ENCODE data around the gene BNIP5.

Gene BNIP5

GRCh38 chr6:36290668-36291620 lies 45.7 kb downstream of the BNIP5 start:
- no peak for DNase-seq

DNA sequence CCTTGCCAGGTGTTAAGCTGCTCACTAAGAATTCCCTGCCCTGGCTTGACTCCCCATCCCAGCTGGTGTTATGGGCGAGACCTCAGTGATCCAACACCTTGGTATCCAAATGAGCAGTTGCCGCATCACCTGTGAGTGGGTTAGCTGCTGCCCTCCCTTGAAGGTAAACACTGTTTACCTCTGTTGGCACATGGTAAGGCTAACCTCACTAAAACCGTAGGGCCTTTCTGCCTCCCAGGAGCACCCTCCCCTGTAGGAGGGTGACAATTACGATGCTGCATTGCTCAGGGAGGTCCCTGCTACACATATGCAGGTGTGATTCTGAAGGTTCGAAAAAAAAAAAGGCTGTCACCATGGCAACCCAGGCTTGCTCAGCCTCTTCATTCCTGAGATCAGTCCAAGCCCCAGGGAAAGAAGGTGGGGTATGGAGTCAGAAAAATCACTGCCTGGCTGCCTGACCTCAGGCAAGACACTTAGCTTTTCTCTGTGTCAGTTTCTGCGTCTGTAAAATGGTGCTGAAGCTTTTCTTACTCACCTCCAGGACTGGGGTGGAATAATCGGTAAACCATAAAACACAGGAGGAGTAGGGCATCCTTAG lies 47.3 kb downstream of the BNIP5 start:
- no peak for DNase-seq

DNA sequence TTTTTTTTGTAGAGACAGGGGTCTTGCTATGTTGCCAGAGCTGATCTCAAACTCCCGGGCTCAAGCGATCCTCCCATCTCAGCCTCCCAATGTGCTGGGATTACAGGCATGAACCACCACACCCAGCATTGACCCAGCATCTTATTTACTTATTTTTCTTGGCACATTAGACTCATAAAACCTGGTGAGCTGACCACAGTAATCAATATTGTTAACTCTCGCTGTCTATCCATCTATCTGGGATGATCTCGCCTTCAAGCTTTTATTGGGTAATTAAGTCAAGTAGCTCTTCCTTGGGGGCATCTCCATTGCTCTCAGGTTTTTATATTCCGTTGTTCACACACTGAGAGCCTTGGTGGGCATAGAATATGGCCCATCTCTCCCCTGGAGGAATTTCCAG lies 49.8 kb downstream of the BNIP5 start:
- DNase-seq = no peak

DNA sequence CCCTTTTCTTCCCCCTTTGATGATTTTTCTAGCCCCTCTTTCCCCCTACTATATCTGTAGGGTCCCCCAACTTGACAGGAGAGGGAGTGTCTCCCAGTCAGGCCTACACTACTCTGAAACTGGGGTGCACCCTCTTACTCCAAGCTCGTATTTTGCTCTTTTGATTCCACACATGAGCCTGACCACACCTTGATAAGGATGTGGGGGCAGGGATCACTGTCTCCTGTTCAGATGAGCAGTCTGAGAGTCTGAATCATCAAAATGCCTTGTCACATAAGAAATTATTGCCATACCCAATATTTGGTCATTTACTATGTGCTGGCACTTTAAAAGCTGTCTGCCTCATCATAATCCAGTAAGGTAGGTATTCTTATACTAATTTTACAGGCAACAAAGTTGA lies 50.9 kb downstream of the BNIP5 start:
- DNase-seq = no peak

DNA sequence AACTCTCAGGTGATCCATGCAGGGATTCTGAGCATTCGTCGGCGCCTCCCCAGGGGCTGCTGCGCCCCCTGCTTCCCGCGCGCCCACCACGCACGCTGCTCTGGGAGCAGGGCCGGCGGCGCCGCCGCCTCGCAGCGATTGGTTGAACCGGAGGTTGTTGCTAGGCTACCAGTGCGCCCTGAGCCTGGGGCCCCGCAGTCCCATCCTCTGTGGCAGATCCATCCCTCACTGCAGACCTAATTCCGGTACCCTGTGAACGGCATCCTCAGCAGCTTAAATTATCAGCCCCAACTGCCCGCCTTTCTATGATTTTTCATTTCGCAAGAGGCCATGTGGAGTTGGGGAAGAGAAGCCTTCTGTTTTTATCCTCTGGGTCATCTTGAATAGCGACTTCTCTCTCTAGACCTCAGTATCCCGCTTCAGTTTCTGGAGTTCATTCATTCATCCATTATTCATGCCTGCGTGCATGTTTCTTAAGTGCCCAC lies 51.5 kb downstream of the BNIP5 start:
- DNase-seq = no peak

DNA sequence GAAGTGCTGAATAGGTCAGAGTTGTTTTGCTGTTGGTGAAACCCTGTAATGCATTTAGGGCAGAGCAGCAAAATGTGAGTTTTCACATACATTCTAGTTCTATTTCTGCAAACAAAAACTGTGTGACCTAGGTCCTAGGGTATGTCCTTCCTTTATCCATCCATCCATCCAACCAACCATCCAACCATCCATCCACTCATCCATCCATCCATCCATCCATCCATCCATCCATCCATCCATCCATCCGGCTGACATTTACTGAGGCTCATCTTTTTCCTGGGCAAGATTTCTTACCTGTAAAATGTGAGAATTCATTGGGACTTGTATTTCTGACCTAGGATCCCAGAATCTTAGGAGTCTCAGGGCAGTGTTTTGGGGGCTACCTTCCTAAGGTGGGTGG lies 52.3 kb downstream of the BNIP5 start:
- no peak for DNase-seq

GRCh38 chr6:36283608-36284007 lies 53.1 kb downstream of the BNIP5 start:
- DNase-seq = no peak

DNA sequence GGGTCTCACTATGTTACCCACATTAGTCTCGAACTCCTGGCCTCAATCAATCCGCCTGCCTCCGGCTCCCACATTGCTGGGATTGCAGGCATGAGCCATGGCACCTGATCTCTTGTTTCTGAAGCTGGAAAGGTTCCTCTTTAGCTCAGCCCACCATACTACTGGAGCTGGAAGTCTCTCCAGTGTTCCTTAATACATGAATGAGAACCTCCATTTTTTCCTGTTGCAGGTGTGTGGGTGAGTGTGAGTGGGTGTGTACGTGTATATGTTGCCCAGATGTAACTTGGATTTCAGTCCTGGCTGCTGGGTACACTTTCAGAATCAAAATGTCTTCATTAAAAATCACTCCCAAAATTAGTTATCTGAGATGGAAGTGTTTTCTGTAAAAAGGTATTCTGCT lies 55.7 kb downstream of the BNIP5 start:
- DNase-seq = no peak

DNA sequence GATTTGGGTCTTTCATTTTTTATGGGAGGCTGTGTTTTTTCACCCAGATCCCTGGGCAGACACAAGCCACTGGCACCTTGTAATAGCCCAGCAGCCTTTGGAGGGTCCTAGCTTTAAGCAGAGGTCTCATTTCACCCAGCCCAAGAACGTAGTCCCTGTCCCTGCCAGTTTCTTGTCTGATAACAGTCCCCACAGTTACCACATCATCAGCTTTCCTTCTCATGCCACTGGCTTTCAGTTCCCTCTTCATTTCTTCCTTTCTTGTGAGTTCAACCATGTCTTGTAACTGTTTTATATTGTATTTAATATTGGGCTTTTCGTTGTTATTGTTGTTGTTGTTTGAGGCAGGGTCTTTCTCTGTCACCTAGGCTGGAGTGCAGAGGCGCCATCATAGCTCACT lies 56.2 kb downstream of the BNIP5 start:
- no peak for DNase-seq

DNA sequence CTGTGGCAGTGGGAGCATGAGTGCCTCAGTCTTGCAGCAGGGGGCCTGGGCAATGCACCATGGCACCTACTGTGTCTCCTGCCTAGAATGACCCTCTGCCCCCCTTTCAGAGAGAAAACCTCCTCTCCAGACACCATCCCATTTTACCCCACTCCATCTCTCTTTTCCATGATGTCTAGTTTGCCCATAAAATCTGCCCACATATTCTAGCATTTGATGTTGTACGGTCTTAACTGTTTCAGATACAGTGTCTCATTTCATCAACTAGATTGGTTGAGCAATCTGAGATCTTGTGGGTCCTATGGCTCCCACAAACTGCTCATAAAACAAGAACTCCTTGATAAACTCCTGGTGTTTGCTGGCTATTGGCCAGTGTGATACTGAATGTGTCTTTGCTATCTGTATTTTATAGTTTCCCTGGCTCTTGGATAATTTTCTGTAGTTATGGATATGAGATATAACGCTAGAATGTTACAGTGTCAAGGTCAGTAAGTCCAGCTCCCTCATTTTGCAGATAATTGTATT lies 58.7 kb downstream of the BNIP5 start:
- no peak for DNase-seq

GRCh38 chr6:36276581-36277536 lies 59.8 kb downstream of the BNIP5 start:
- DNase-seq = no peak

DNA sequence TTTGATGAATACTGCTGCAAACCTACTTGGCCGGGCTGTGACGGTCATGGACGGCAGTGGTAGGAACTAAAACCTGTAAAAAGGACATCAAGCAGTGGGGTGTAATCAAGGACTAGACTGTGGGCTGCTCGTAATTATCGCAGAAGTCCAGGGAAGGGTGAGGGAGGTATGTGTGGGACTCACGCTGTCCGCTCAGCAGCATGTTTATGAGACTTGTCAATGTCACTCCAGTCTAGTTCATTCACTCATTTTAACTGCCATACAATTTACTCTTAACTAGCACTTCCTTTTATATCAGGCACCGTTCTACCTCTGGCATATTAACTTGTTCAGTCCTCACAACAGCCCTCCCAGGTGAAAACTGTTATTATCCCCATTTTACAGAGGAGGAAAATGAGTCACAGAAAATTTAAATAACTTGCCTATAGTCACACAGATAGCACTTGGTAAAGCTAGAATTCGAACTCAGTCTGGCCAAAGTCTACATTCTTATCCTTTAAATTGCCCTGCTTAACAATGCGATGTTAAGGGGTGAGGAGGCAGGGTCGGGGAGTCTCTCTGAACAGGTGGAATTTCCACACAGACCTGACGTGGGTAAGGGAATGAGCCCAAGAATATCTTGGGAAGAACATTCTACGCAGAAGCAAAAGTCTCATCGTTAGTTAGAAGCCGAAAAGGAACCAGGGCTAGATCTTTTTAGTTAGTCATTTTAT lies 62.7 kb downstream of the BNIP5 start:
- DNase-seq = no peak

DNA sequence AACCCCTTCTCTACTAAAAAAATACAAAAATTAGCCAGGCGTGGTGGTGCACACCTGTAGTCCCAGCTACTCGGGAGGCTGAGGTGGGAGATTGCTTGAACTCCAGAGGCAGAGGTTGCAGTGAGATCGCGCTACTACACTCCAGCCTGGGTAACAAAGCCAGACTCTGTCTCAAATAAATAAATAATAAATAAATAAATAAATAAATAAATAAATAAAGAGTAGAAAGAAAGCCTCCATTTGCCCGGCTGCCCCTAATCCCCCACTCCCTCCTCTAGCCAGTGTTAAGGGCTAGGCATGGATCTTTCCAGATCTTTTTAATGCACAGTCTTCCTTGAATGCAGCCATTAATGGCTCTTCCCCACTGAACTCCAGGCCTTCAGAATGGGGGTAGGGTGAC lies 63.6 kb downstream of the BNIP5 start:
- DNase-seq = no peak

DNA sequence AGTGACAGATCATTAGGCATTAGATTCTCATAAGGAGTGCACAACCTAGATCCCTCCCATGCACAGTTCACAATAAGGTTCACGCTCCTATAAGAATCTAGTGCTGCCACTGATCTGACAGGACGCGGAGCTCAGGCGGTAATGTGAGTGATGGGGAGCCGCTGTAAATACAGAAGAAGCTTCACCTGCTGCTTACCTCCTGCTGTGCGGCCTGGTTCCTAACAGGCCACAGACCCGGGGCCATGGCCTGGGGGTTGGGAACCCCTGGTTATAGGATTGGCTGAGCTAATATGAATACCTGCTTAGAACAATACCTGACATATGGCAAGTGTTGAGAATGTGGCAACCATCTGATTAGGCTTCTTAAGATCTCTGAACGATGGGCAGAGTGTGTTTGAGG lies 64.5 kb downstream of the BNIP5 start:
- no peak for DNase-seq

GRCh38 chr6:36269834-36270705 lies 66.6 kb downstream of the BNIP5 start, which contains the start of gene PNPLA1:
Gene PNPLA1 (plus strand): TSS chr6:36270060. CDS start chr6:36270460, 400 bp downstream.
- DNase-seq = no peak

DNA sequence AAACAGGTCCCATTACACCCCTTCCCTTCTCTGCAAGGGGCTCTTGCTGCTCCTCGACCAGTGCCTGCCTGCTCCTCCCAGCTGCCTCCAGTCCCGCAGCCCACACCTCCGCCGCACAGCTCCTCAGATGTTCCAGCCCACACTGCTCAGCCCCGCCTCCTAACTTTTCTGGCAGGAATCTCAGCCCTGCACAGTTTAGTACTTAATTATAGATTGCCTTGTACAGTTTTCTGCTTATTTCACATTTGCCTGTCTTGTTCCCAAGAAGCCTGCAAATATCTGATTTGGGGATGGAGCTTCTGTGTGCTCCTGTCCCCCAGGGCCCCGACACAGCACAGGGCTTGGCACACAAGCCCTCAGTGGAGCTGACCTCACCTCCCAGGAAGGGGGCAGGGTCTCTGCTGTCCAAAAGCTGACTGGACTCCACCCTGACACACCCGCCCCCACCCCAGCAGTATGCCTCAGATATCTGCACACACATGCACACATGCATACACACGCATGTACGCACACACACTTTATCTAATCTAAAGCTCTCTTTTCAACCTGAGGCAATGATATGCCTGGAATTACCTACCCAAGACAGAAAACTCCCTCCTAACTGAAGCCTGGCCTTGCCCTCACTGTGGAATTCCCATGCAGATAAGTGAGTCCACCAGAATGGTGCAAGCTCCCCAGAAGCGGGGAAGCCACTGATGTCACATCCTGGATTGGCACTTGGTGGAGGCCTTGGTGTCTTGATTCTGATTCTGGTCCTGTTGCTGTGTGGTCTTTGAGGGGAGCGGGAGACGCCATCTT lies 68.0 kb downstream of the BNIP5 start:
- DNase-seq = no peak

DNA sequence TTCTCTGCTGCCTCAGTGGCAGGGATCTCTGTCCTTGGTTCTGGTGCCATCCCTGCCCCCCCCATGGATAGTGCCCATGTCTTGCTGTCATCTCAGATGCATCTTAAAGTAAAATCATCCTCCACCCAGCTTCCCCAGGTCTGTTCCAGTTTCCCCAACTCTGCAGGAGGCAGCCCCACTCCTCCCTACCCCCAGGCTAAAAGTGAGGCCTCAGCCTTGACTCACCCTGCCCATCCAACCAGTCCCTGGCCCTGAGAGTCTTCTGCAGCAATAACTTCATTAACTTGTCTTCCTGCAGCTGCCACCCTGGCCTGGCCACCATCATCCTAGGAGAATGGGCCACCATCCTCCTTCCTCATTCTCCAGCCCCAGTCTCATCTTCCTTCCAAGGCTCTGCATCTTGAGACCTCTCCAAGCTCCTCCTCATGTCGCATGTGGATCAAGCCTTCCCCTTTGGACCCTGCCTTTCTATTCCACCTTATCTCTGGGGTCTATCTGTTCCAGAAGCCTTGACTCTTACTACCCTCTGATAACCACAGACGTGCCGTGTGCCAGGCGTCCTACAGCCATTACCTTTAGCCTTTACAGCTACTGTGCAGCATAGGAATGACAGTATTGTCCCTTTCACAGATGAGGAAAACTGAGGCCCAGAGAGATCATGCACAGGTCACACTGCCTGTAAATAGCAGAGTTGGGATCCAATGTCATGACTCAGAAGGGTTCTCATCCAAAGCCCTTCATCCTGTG lies 68.8 kb downstream of the BNIP5 start:
- no peak for DNase-seq

- no peak for DNase-seq
Observed at GRCh38 chr6:36266913-36267644, 69.6 kb downstream of the BNIP5 start.
